Esophagus muscularis mucosa (tissue), 4 donors: ENCODE results near the gene GALR3. TPM values are rescaled to one million over a fixed set of nuclear protein-coding genes. Genes with fewer than 3 reads are reported as not detected.
A peak's percentile ranks its signal among the peaks of the same experiment; 100 is the strongest.

ENCODE experiments used
- DNase-seq: peaks from one replicate; pipeline ENCODE4 v3.0.0-alpha.2; 2017; ENCODE audit errors: extremely low spot score
- H3K27ac ChIP-seq, 4 donors: fragments of 200-600 bp; sonication (generic); replicated peaks in 1 of 4; 1 replicate in 3 of 4; 2 replicates in 1 of 4; pipeline ENCODE4 v1.5.1; 2016 to 2019; ENCODE audit warnings: mild to moderate bottlenecking in 1 of 4
- H3K27me3 ChIP-seq, 4 donors: fragments of 200-600 bp; sonication (generic); one replicate each; pipeline versions ENCODE4 v1.5.1 to v1.6.0; 2016 to 2019
- H3K36me3 ChIP-seq, 4 donors: fragments of 200-600 bp; sonication (generic); one replicate each; pipeline ENCODE4 v1.5.1; 2016 to 2019
- H3K4me1 ChIP-seq, 4 donors: fragments of 200-600 bp; sonication (generic); one replicate each; pipeline ENCODE4 v1.5.1; 2016 to 2019
- H3K4me3 ChIP-seq, 4 donors: fragments of 200-600 bp; sonication (generic); 1 replicate in 2 of 4; 2 replicates in 2 of 4; pipeline ENCODE4 v1.5.1; 2016 to 2019; ENCODE audit warnings: mild to moderate bottlenecking in 4 of 4, moderate library complexity in 1 of 4
- H3K9me3 ChIP-seq, 4 donors: fragments of 200-600 bp; sonication (generic); 1 replicate in 3 of 4; 2 replicates in 1 of 4; pipeline ENCODE4 v1.5.1; 2016 to 2019
- CTCF ChIP-seq, 3 experiments: fragments of 200-600 bp in 2 of 3; fragments of 450-650 bp in 1 of 3; sonication (generic) in 2 of 3; IDR thresholded peaks; one replicate each; pipeline ENCODE4 v1.5.1; 2017 to 2019; ENCODE audit warnings: antibody characterized with exemption in 3 of 3, mild to moderate bottlenecking in 2 of 3, moderate library complexity in 1 of 3
- EP300 ChIP-seq: sonication (generic); formaldehyde crosslinking; IDR thresholded peaks from one replicate; pipeline ENCODE4 v1.6.1; 2017; ENCODE audit warnings: antibody characterized with exemption
- POLR2A ChIP-seq: fragments of 450-650 bp; IDR thresholded peaks from one replicate; pipeline ENCODE4 v1.6.1; 2017; ENCODE audit warnings: antibody characterized with exemption, moderate library complexity, mild to moderate bottlenecking, low read depth
- POLR2AphosphoS5 ChIP-seq, 2 donors: sonication (generic); formaldehyde crosslinking; IDR thresholded peaks; one replicate each; pipeline ENCODE4 v1.6.1; 2017; ENCODE audit warnings: antibody characterized with exemption in 2 of 2
- WGBS: methylation state at CpG from one replicate; pipeline ENCODE4 v1.1.5; 2018; 5-methylcytosine and 5-hydroxymethylcytosine counted together
- intact Hi-C: fragments of 100-400 bp; cut with DNase I; formaldehyde crosslinking; loops from one replicate; pipeline ENCODE4 v1.15.1; 2023
- total RNA-seq, 4 donors: library from RNA; depleted of rRNA; stranded (reverse); fragments of >200 nt; gene quantifications; one replicate each; pipeline versions ENCODE4 v1.1.0 to v1.2.1, GENCODE V29; 2016

Gene GALR3
- total RNA-seq, 4 donors from 2014 or later = not detected

- H3K9me3 ChIP-seq = no peaks in the 10 kb centered on the region
- DNase-seq = no peak
- H3K4me3 ChIP-seq = no peak overlapping the region
- TF ChIP-seq EP300 (no peak), POLR2A (no peak), POLR2AphosphoS5 (IDR thresholded peaks at IDR 0.05) (no peak), CTCF (IDR thresholded peaks at IDR 0.05) (no peak)
- 92% methylated on average over 13 of the region's 14 CpGs for WGBS
- intact Hi-C loops = no loop called here
- H3K36me3 ChIP-seq = peaks cover 46 to 69% (median 55%) of the 10 kb centered on the region in 4 donors
- peaks cover 4 to 20% (median 12%) of the 10 kb centered on the region in 4 donors for H3K4me1 ChIP-seq
- no peak overlapping the region for H3K27ac ChIP-seq
- no peaks in the 10 kb centered on the region for H3K27me3 ChIP-seq
Measured at GRCh38 chr22:37830093-37830842, 7.1 kb downstream of the GALR3 start.

GRCh38 chr22:37831472-37831871 is 8.3 kb downstream of the GALR3 start:
- H3K27me3 ChIP-seq = no peaks in the 10 kb centered on the region
- H3K4me1 ChIP-seq = peaks cover 4 to 15% (median 11%) of the 10 kb centered on the region in 4 donors
- no peaks in the 10 kb centered on the region for H3K9me3 ChIP-seq
- H3K4me3 ChIP-seq = no peak overlapping the region
- intact Hi-C loops = no loop called here
- TF ChIP-seq CTCF (IDR thresholded peaks at IDR 0.05) = no peak
- no peak for TF ChIP-seq POLR2AphosphoS5 (IDR thresholded peaks at IDR 0.05)
- 96% methylated on average over 4 of the region's 11 CpGs for WGBS
- H3K36me3 ChIP-seq = peaks cover 47 to 80% (median 59%) of the 10 kb centered on the region in 4 donors
- H3K27ac ChIP-seq = no peak overlapping the region
- no peak for DNase-seq

GRCh38 chr22:37832022-37832857 is 9.1 kb downstream of the GALR3 start:
- 90% methylated on average over 13 of the region's 16 CpGs for WGBS
- Histone ChIP-seq H3K36me3 (peaks cover 55 to 88% (median 67%) of the 10 kb centered on the region in 4 donors), H3K27me3 (no peaks in the 10 kb centered on the region), H3K4me3 (no peak overlapping the region), H3K4me1 (peaks cover 0 to 8% (median 3%) of the 10 kb centered on the region in 4 donors), H3K27ac (no peak overlapping the region), H3K9me3 (no peaks in the 10 kb centered on the region)
- intact Hi-C loops = no loop called here
- DNase-seq = no peak
- no peak for TF ChIP-seq POLR2AphosphoS5 (IDR thresholded peaks at IDR 0.05)
- TF ChIP-seq EP300 = no peak
- no peak for TF ChIP-seq POLR2A
- TF ChIP-seq CTCF (IDR thresholded peaks at IDR 0.05) = no peak

- intact Hi-C loops = no loop called here
- no peak overlapping the region for H3K4me3 ChIP-seq
- 81% methylated on average over 10 of the region's 10 CpGs for WGBS
- H3K36me3 ChIP-seq = peaks cover 20 to 32% (median 28%) of the 10 kb centered on the region in 4 donors
- H3K27me3 ChIP-seq = no peaks in the 10 kb centered on the region
- no peak for DNase-seq
- no peaks in the 10 kb centered on the region for H3K9me3 ChIP-seq
- TF ChIP-seq POLR2AphosphoS5 (IDR thresholded peaks at IDR 0.05) (no peak), CTCF (IDR thresholded peaks at IDR 0.05) (no peak), POLR2A (no peak)
- H3K4me1 ChIP-seq = peaks cover 15 to 29% (median 26%) of the 10 kb centered on the region in 4 donors
- H3K27ac ChIP-seq = peak overlapping the region in 1 of 4 donors; percentile 93
Measured at GRCh38 chr22:37842015-37842793, 19.0 kb downstream of the GALR3 start.
